ENCODE measurements around the gene MRPS17.

MRPS17 gene

GRCh38 chr7:55973747-55974250 lies 22.1 kb downstream of the MRPS17 start:
- DNase-seq: no peak

DNA sequence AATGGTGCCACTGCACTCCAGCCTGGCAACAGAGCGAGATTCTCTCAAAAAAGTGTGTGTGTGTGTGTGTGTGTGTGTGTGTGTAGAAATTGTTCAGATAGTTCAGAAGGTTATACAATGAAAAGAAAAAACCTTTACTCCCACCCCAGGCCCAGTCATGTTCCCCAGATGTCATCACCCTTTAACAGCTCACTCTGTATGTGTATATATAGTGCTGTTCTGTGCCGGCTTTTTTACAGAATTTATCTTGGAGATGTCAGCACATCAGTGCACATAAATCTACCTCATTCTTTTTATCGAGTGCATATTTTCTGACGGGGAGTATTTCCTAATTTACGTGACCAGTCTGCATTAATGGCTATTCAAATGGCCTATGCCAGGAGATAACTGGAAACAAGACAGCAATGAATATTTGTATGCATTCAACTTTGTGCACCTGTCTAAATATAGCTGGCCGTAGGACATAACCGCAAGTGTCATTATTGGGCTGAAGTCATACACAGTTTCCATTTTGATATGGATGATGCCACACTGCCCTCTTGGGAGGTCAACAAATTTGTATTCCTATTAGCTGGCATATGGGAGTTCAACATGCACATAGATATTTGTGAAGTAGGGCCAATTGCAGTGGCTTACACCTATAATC lies 24.4 kb downstream of the MRPS17 start:
- DNase-seq: no peak

DNA sequence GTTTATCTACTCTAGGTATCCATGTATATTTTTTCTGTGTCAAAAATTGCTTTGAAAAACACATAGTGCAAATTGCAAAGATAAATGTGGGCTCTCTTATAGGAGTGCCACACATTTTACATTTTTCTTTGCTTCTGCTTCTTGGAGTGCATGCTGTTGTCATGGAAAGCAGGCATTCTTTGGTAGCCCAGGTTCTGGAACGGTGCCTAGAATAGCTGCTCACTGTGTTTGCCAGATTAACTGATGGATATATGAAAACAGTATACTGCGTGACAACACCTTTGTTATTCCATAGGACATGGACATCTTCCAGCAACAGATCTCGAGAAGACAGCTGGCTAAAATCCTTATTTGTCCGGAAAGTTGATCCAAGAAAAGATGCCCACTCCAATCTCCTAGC lies 26.2 kb downstream of the MRPS17 start:
- DNase-seq: no peak

- no peak for DNase-seq
Measured at GRCh38 chr7:55980266-55980665, 28.6 kb downstream of the MRPS17 start.

GRCh38 chr7:55983537-55983936 lies 31.9 kb downstream of the MRPS17 start:
- no peak for DNase-seq

DNA sequence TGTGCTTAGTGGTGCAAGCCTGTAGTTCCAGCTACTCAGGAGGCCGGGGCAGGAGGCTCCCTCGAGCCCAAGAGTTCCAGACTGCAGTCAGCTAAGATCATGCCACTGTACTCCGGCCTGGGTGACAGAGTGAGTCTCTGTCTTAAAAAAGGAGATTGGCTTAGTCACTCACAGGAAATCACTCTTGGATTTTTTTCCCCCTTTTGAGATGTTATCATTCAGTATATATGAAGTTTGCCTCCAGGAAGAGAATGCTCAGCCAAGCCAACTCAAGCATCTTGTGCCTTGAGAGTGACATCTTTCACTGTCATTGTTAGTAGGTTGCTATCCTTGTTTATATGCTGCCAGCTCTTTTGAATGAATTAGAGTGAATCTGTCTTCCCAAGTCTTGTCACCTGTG lies 40.7 kb downstream of the MRPS17 start:
- no peak for DNase-seq

- no peak for DNase-seq
Measured at GRCh38 chr7:55996856-55997500, 45.3 kb downstream of the MRPS17 start.

DNA sequence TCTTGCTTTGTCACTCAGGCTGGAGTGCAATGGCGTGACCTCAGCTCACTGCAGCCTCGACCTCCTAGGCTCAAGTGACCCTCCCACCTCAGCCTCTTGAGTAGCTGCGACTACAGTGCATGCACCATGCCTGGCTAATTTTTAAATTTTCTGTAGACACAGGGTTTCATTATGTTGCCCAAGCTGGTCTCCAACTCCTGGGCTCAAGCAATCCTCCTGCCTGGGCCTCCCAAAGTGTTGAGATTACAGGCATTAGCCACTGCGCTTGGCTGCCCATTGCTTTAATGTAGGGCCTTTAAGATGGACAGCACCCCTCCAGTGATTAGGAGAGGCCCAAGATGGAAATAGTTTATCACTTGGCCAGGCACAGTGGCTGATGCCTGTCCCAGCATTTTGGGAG lies 52.1 kb downstream of the MRPS17 start:
- no peak for DNase-seq
